NCI-H146 (cell line): Measurements from ENCODE around the gene ZSCAN30.
A peak's percentile ranks its signal among the peaks of the same experiment; 100 is the strongest.
"Not testable (repeated sequence)": the region's sequence is repeated elsewhere in the genome, so short reads cannot be mapped to it uniquely, and the experiment has no call there.

Source experiments
- DNase-seq: peaks from one replicate; lab custom pipeline; 2025; lab: John Stamatoyannopoulos, UW

The ZSCAN30 gene

DNA sequence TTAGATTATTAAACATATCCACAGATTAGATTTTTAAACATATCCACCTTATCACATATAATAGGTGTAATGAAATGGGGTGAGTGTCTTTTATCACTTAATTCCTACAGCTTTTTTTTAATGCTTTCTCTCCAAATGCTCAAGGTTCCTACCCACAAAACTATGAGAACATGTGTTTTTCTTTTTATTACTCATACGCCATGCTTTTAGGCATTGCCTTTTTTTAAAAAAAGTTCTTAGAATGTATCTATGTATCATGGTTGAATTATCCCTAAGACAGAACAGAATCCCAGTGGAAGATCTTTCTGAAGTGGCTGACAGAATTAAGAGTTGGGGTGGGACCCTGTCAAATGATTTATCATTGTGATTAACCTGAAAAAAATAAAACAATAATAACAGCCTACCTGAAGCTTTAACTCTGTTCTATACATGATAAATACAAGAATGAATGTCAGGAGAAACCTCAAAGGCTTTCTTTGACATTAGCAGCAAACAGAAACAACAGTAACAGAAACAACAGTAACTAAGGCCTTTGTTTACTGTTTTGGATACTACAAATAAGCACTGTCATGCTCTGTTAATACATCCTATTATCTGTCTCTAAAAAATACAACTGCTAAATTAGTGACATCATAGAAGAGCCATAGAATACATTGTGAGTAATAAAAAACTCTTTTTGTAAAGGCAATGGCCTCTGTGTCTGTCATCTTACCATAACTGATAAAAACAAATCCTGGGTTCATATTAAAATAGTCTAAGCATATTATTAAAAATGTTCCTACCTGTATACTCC lies 53.3 kb downstream of the ZSCAN30 start:
- DNase-seq, result no peak

DNA sequence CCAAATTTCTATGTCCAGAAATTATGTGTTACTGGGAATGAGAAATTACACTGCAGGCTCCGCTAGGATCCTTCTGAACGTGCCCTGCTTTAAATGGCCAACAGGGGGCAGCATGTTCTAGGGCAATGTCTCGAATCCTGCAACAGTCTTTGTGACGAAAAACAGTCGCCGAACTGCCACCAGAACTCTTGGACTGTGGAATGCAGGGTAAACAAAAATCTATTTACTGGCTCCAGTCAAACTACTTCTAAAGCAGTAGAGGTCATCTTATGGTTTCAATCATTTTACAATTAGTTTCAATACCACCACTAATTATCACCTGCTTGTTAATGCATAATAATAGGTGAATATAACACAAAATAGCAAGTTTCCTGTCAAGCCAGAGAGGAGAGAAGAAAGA lies 59.0 kb downstream of the ZSCAN30 start:
- peak; percentile 85 for DNase-seq

DNA sequence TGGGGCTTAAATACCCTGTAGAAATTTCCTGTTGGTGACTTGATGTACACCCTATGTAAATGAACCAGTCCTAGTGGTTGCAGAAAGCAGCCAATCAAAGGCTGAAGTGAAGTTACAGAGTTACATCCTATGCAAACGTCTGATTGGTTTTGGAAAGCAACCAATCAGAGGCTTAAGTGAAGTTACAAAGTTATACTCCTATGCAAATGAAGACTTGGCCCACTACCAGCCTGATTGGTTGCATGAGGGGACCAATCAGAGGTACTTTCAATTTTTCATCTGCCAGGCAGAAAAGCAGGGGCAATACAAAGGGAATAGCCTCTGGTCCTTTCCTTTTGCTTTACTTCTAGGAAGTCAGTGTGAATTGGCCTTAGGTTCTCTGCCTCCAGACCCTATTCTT lies 62.8 kb downstream of the ZSCAN30 start:
- DNase-seq, result no peak

- DNase-seq, result no peak
Observed at GRCh38 chr18:35223797-35224196, 66.2 kb downstream of the ZSCAN30 start.

DNA sequence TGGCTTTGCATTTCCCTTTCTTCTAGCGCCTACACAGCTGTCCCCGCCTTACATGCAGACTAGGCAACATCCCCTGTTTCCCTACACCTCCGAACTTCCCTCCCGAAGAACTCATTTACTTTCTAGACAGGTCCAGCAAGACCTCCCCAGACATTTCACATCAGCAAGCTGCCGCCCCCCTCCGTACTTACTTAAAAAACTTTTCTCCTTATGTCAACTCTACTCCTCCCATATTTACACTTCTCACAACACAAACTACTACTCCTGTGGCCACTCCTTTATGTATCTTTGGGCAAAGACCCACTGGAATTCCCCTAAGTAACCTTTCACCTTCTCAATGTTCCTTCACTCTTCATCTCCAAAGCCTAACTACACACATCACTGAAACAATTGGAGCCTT lies 69.6 kb downstream of the ZSCAN30 start:
- DNase-seq, result no peak

GRCh38 chr18:35219331-35219730 lies 70.7 kb downstream of the ZSCAN30 start:
- DNase-seq, result not testable (repeated sequence)

GRCh38 chr18:35216611-35217010 lies 73.4 kb downstream of the ZSCAN30 start:
- not testable (repeated sequence) for DNase-seq

DNA sequence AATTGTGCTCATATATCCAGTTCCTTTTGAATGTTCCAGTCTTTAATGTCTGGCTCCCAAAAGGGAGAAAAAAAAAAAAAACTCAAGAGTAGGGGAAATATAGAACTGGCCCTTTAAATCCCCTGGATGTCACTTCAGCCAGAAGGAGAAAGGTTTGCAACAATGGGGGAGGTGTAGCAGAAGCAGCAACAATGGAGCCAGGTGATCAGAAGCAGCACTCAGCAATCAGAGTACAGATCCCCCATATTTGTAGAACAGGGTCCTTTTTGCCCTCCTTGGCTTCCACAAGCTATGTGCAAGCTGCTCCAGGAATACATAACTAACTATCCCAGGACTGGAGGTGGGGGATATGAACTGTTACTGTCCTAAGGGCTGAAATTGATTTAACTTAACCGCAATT lies 75.0 kb downstream of the ZSCAN30 start:
- DNase-seq, result peak; percentile 18

- DNase-seq, result not testable (repeated sequence)
Observed at GRCh38 chr18:35205746-35206458, 84.1 kb downstream of the ZSCAN30 start.

GRCh38 chr18:35205199-35205712 lies 84.8 kb downstream of the ZSCAN30 start:
- no peak for DNase-seq

DNA sequence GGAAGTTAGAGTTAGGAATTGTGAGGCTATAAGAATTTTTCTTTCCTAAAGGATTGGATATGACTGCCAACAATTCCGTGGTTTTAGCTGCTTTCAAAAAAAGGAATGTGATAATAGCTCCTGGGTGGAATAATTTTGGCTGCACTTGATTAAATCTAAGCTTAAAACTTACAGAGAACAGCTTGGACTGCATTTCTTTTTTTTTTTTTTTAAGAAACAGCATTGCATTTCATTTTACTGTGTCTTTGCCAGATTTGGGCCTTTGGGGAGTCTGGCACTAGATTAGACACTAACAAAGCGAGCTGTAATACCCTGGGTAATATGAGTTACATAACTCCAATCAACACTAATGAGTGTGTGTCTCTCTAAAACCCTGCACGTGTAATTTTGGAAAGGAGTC lies 87.0 kb downstream of the ZSCAN30 start:
- DNase-seq, result no peak

- no peak for DNase-seq
Observed at GRCh38 chr18:35201256-35201931, 88.6 kb downstream of the ZSCAN30 start.
